Measurements from ENCODE around the gene COL25A1.

The COL25A1 gene

DNA sequence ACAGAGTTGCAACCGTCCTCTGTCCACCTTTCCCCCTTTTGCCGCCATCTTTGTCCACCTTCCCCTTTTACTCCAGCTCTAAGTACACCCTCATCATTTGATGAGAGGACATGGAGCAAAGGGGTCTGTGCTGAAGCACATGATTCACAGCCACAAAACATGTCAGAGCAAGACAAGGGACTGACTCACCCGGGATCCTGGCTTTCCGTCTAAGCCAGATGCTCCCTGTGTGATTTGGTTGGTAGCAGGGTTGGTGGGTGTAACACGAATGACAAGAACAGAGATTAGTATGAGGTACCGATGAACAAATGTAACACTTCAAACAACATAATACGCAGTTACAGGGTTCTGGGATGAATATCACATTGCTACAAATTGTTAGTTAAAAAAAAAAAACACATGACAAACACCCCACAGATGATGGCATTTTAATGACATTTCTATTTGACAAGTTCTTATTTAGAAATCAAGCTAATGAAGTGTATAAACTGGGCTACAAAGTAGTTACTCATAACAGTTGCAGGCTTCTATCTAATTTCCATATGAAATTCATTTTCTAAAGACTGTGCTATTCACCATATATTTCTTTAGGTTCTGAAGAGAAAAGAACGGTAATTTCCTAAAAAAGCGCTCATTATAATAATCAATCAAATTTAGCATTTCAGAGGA is 468.2 kb downstream of the COL25A1 start:
- DNase-seq (ENCODE audit: low read depth) = peak; percentile 92
- no peak overlapping the region for H3K4me3 ChIP-seq (ENCODE audit: control insufficient read depth, low read depth, low read length)

DNA sequence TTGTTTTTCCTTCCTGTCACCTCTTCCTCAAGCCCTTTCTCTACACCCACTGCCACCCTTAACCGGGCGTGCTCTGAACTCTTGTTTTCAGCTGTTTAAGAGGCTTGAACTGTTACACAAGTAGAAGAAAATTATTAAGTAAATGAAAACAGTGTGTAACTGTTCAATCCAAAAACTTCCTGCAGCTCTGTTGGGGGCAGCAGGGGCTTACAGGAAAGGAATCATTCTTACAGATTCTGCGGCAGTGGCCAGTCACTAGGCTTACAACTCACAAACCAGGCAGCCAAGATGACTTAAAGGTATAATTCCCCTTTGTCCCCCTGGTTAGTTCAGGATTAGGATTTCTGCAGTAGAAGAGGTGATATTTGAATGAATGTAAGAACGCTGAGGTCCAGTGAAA is 469.4 kb downstream of the COL25A1 start:
- no peak for DNase-seq (ENCODE audit: low read depth)
- H3K4me3 ChIP-seq (ENCODE audit: control insufficient read depth, low read depth, low read length) = no peak overlapping the region
- TF ChIP-seq, protein P1, sequence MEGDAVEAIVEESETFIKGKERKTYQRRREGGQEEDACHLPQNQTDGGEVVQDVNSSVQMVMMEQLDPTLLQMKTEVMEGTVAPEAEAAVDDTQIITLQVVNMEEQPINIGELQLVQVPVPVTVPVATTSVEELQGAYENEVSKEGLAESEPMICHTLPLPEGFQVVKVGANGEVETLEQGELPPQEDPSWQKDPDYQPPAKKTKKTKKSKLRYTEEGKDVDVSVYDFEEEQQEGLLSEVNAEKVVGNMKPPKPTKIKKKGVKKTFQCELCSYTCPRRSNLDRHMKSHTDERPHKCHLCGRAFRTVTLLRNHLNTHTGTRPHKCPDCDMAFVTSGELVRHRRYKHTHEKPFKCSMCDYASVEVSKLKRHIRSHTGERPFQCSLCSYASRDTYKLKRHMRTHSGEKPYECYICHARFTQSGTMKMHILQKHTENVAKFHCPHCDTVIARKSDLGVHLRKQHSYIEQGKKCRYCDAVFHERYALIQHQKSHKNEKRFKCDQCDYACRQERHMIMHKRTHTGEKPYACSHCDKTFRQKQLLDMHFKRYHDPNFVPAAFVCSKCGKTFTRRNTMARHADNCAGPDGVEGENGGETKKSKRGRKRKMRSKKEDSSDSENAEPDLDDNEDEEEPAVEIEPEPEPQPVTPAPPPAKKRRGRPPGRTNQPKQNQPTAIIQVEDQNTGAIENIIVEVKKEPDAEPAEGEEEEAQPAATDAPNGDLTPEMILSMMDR (conservative IDR thresholded peaks at IDR 0.05; ENCODE audit: control insufficient read depth, insufficient read depth, low read depth, low read length) = no peak

More for the DNA sequence above, 468.2 kb downstream of the COL25A1 start:
- TF ChIP-seq, protein P1 (conservative IDR thresholded peaks at IDR 0.05; ENCODE audit: control insufficient read depth, insufficient read depth, low read depth, low read length) = no peak

- H3K4me3 ChIP-seq (ENCODE audit: control insufficient read depth, low read depth, low read length) = no peak overlapping the region
- TF ChIP-seq, protein P1 (conservative IDR thresholded peaks at IDR 0.05; ENCODE audit: control insufficient read depth, insufficient read depth, low read depth, low read length) = no peak
- no peak for DNase-seq (ENCODE audit: low read depth)
Measured at GRCh38 chr4:108831886-108832285, 470.6 kb downstream of the COL25A1 start.

- TF ChIP-seq, protein P1 (conservative IDR thresholded peaks at IDR 0.05; ENCODE audit: control insufficient read depth, insufficient read depth, low read depth, low read length) = no peak
- DNase-seq (ENCODE audit: low read depth) = no peak
- no peak overlapping the region for H3K4me3 ChIP-seq (ENCODE audit: control insufficient read depth, low read depth, low read length)
Measured at GRCh38 chr4:108831291-108831690, 471.2 kb downstream of the COL25A1 start.

- TF ChIP-seq, protein P1 (conservative IDR thresholded peaks at IDR 0.05; ENCODE audit: control insufficient read depth, insufficient read depth, low read depth, low read length) = no peak
- no peak for DNase-seq (ENCODE audit: low read depth)
- no peak overlapping the region for H3K4me3 ChIP-seq (ENCODE audit: control insufficient read depth, low read depth, low read length)
Measured at GRCh38 chr4:108830509-108831244, 471.8 kb downstream of the COL25A1 start.

DNA sequence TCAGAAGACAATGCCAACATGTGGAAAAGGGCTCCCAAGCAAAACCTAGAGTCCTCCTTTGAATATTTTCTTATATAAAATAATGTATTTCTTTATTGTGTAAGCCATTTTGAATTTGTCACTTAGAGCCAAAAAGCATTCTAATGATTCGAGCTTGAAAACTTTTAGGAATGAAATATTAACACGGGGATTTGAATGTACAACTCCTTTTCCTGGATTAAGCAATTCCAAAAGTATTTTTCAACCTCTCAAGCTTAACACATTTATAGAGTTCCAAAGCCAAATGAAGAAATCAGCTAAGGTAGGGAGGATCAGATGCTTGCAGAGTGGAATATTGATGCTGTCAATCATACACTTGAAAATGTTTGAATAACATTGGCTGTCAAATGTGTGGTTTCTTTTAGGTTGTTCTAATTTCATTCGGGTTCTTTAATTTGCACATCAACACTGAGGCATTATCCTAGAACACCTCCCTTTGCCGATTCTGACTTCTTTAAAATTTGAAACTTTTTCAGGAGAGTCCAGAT is 472.4 kb downstream of the COL25A1 start:
- TF ChIP-seq, protein P1 (conservative IDR thresholded peaks at IDR 0.05; ENCODE audit: control insufficient read depth, insufficient read depth, low read depth, low read length) = no peak
- no peak for DNase-seq (ENCODE audit: low read depth)
- H3K4me3 ChIP-seq (ENCODE audit: control insufficient read depth, low read depth, low read length) = no peak overlapping the region

Measured in fibroblast of mammary gland (primary cell).